HPDE6-E6E7 (cell line): Measurements from ENCODE around the gene CDCP2.

Source experiments
- DNase-seq: peaks from one replicate; pipeline ENCODE4 v3.0.0; 2011; ENCODE audit warnings: missing footprints; ENCODE audit errors: extremely low spot score

Gene CDCP2

GRCh38 chr1:54094001-54094729, 58.6 kb downstream of the CDCP2 start:
- no peak for DNase-seq

DNA sequence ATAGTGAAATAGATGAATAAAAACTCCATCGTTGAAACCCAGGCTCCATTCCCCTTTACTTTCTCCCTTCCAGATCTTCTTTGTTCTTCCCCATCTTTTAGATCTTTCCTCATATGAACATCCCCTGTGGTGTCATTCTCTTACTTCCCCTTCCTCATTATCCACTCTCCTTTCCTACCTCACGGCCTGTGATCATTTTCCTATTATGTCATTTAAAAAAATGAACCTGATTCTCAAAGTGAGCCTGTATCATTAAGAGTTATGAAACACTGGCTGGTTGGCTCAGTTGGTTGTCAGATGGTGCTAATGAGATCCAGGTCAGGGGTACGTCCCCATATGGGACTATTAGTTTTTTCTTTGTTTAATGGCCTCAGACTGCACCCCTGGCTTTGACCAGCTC, 61.1 kb downstream of the CDCP2 start:
- no peak for DNase-seq

- DNase-seq = no peak
These were observed 64.4 kb downstream of the CDCP2 start for GRCh38 chr1:54088385-54088784.

GRCh38 chr1:54086754-54087153, 66.0 kb downstream of the CDCP2 start:
- no peak for DNase-seq

DNA sequence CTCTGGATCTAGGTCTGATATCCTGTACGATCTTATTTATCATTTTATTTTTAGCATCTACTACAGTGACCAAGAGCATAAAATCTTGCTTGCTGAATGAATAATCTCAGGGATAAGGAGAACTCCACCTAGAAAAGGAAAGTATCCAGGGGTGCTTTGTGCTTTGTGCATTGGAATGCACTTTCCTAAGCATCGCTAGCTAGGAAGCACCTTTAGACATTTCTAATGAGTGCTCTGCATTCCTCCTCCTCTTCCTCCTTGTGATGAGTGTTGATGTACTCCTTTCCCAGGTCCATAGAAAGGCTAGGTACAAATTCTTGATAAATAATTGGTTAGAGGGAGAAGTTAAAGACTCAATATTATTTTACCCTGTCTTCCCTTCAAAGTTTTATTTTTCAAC, 68.0 kb downstream of the CDCP2 start:
- no peak for DNase-seq
